Measurements from ENCODE around the gene ZNF652. TPM values are rescaled to one million over a fixed set of nuclear protein-coding genes. Genes with fewer than 3 reads are reported as not detected.
A peak's percentile ranks its signal among the peaks of the same experiment; 100 is the strongest.
"Not testable (repeated sequence)": the region's sequence is repeated elsewhere in the genome, so short reads cannot be mapped to it uniquely, and the experiment has no call there.

The ZNF652 gene
- total RNA-seq, 1 experiment from 2014 or later: 92.6 TPM

GRCh38 chr17:49267912-49268311 is 94.1 kb downstream of the ZNF652 start:
- no peak for TF ChIP-seq CTCF (IDR thresholded peaks at IDR 0.05; ENCODE audit: insufficient read depth in 1 of 2, low read depth in 1 of 2, low read length in 1 of 2, severe bottlenecking in 1 of 2, unreplicated experiment in 1 of 2)
- BruUV-seq (replicated peaks): no TSS peak
- Mint-ChIP-seq H3K9me3 (ENCODE audit: unreplicated experiment) (no peaks in the 10 kb centered on the region), H3K4me3 (ENCODE audit: unreplicated experiment) (no peak overlapping the region), H3K27ac (ENCODE audit: unreplicated experiment) (no peak overlapping the region), H3K36me3 (ENCODE audit: insufficient read depth, unreplicated experiment) (no peaks in the 10 kb centered on the region), H3K27me3 (ENCODE audit: insufficient read depth, unreplicated experiment) (no peaks in the 10 kb centered on the region), H3K4me1 (ENCODE audit: low read depth, unreplicated experiment) (no peaks in the 10 kb centered on the region)
- H3K4me3 ChIP-seq (ENCODE audit: low read depth, low read length): no peak overlapping the region
- H3K36me3 ChIP-seq (ENCODE audit: control insufficient read depth, insufficient read depth, low read length): no peaks in the 10 kb centered on the region
- no peaks in the 10 kb centered on the region for H3K4me1 ChIP-seq
- no peak for DNase-seq
- no peaks in the 10 kb centered on the region; the same call in 1 of the 2 replicates for H3K27me3 ChIP-seq (replicated peaks; ENCODE audit: control insufficient read depth, insufficient read depth, low read length)
- H3K9me3 ChIP-seq: no peaks in the 10 kb centered on the region
- ChIA-PET CTCF (interaction anchor here (0.9 to 1.2 kb wide), 2 partner anchors 14 to 23 kb away, joined by 4 read pairs; no protein-coding TSS in a partner anchor), POLR2A (no interaction called here)
- intact Hi-C loops (cut with micrococcal nuclease; ENCODE audit: unreplicated experiment): no loop called here

- Histone ChIP-seq H3K4me1 (no peaks in the 10 kb centered on the region), H3K4me3 (ENCODE audit: low read depth, low read length) (no peak overlapping the region), H3K27me3 (replicated peaks; ENCODE audit: control insufficient read depth, insufficient read depth, low read length) (no peaks in the 10 kb centered on the region; the same call in 1 of the 2 replicates), H3K36me3 (ENCODE audit: control insufficient read depth, insufficient read depth, low read length) (no peaks in the 10 kb centered on the region), H3K9me3 (no peaks in the 10 kb centered on the region)
- H3K27me3 Mint-ChIP-seq (ENCODE audit: insufficient read depth, unreplicated experiment): no peaks in the 10 kb centered on the region
- CTCF ChIA-PET: no interaction called here
- no peaks in the 10 kb centered on the region for H3K36me3 Mint-ChIP-seq (ENCODE audit: insufficient read depth, unreplicated experiment)
- H3K27ac Mint-ChIP-seq (ENCODE audit: unreplicated experiment): no peak overlapping the region
- DNase-seq: no peak
- BruUV-seq (replicated peaks): no TSS peak
- H3K4me1 Mint-ChIP-seq (ENCODE audit: low read depth, unreplicated experiment): no peaks in the 10 kb centered on the region
- no peak for TF ChIP-seq CTCF (IDR thresholded peaks at IDR 0.05; ENCODE audit: insufficient read depth in 1 of 2, low read depth in 1 of 2, low read length in 1 of 2, severe bottlenecking in 1 of 2, unreplicated experiment in 1 of 2)
- intact Hi-C loops (cut with micrococcal nuclease; ENCODE audit: unreplicated experiment): no loop called here
- no peak overlapping the region for H3K4me3 Mint-ChIP-seq (ENCODE audit: unreplicated experiment)
- H3K9me3 Mint-ChIP-seq (ENCODE audit: unreplicated experiment): no peaks in the 10 kb centered on the region
- POLR2A ChIA-PET: no interaction called here
Measured at GRCh38 chr17:49266233-49266632, 95.8 kb downstream of the ZNF652 start.

GRCh38 chr17:49261540-49261939 is 100.5 kb downstream of the ZNF652 start:
- DNase-seq; H3K27me3 Mint-ChIP-seq (ENCODE audit: insufficient read depth, unreplicated experiment); H3K27ac Mint-ChIP-seq (ENCODE audit: unreplicated experiment); BruUV-seq (replicated peaks); H3K9me3 ChIP-seq; POLR2A ChIA-PET; CTCF ChIA-PET; H3K36me3 Mint-ChIP-seq (ENCODE audit: insufficient read depth, unreplicated experiment); H3K4me1 ChIP-seq; intact Hi-C loops (cut with micrococcal nuclease; ENCODE audit: unreplicated experiment); H3K4me3 ChIP-seq (ENCODE audit: low read depth, low read length); H3K9me3 Mint-ChIP-seq (ENCODE audit: unreplicated experiment); H3K4me1 Mint-ChIP-seq (ENCODE audit: low read depth, unreplicated experiment); H3K27me3 ChIP-seq (replicated peaks; ENCODE audit: control insufficient read depth, insufficient read depth, low read length); H3K36me3 ChIP-seq (ENCODE audit: control insufficient read depth, insufficient read depth, low read length): not testable (repeated sequence)
- H3K4me3 Mint-ChIP-seq (ENCODE audit: unreplicated experiment): peak overlapping the region; percentile 79

DNA sequence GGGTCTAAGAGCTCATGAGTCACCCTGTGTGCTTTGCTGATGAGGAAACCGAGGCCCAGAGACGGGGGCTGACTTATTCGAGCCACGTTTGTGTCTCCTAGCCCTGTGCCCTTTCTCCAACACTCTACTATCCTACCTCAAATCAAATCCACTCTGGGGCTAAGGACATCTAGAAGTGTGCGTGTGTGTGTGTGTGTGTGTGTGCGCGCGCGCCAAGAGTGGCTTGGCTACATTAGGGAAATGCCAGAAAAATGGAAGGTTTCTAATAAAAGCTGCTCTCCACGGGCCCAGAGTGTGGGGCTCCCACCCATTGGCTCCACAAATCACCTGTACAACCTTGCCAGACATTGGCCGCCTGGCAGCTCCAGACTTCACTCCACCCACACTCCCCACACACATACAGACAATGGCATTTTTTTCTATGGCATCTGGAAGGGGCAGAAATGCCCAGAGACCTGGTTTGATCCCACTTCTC is 101.2 kb downstream of the ZNF652 start:
- ChIA-PET CTCF (interaction anchor here (0.6 to 1.7 kb wide), 3 partner anchors 30 to 76 kb away, joined by 3 to 16 read pairs (median 3); no protein-coding TSS in a partner anchor), POLR2A (no interaction called here)
- Histone ChIP-seq H3K4me1 (no peaks in the 10 kb centered on the region), H3K9me3 (no peaks in the 10 kb centered on the region), H3K27me3 (replicated peaks; ENCODE audit: control insufficient read depth, insufficient read depth, low read length) (no peaks in the 10 kb centered on the region), H3K36me3 (ENCODE audit: control insufficient read depth, insufficient read depth, low read length) (no peaks in the 10 kb centered on the region), H3K4me3 (ENCODE audit: low read depth, low read length) (peak overlapping the region; percentile 40)
- Mint-ChIP-seq H3K27me3 (ENCODE audit: insufficient read depth, unreplicated experiment) (no peaks in the 10 kb centered on the region), H3K27ac (ENCODE audit: unreplicated experiment) (no peak overlapping the region), H3K9me3 (ENCODE audit: unreplicated experiment) (no peaks in the 10 kb centered on the region), H3K4me1 (ENCODE audit: low read depth, unreplicated experiment) (no peaks in the 10 kb centered on the region), H3K4me3 (ENCODE audit: unreplicated experiment) (peak overlapping the region; percentile 79), H3K36me3 (ENCODE audit: insufficient read depth, unreplicated experiment) (no peaks in the 10 kb centered on the region)
- BruUV-seq (replicated peaks): no TSS peak
- no peak for TF ChIP-seq CTCF (IDR thresholded peaks at IDR 0.05; ENCODE audit: insufficient read depth in 1 of 2, low read depth in 1 of 2, low read length in 1 of 2, severe bottlenecking in 1 of 2, unreplicated experiment in 1 of 2)
- intact Hi-C loops (cut with micrococcal nuclease; ENCODE audit: unreplicated experiment): no loop called here
- no peak for DNase-seq
